8988T (cell line): ENCODE measurements around the gene CDKL5.

ENCODE experiments used
- DNase-seq: peaks from one replicate; pipeline ENCODE4 v3.0.0; 2011

CDKL5 gene

GRCh38 chrX:18702362-18703195, 277.2 kb downstream of the CDKL5 start:
- no peak for DNase-seq
